B cell (primary cell): ENCODE results near the gene ZNF701. TPM values are rescaled to one million over a fixed set of nuclear protein-coding genes. Genes with fewer than 3 reads are reported as not detected.

ENCODE experiments used
- ATAC-seq: fragments of 200-7000 bp; cut with Tn5 transposase; one replicate; pipeline ENCODE4 v1.10.0; 2021; ENCODE audit warnings: low read depth, mild to moderate bottlenecking, moderate number of reproducible peaks, moderate library complexity
- CTCF ChIA-PET: fragments of 350-600 bp; sonication (Branson Sonifier 250); formaldehyde crosslinking; loops from one replicate; lab custom pipeline; 2021; ENCODE audit warnings: antibody characterized with exemption, inconsistent platforms; lab: Charles Lee
- POLR2A ChIA-PET: fragments of 350-600 bp; sonication (Branson Sonifier 250); formaldehyde crosslinking; loops from one replicate; lab custom pipeline; 2021; ENCODE audit warnings: antibody characterized with exemption; lab: Charles Lee
- DNase-seq: peaks from one replicate; pipeline ENCODE4 v3.0.0; 2013
- H2AFZ ChIP-seq: 2 replicates; pipeline ENCODE4 v1.6.1; 2012; ENCODE audit warnings: mild to moderate bottlenecking, low read depth, low read length; ENCODE audit not compliant: insufficient read depth, poor library complexity, severe bottlenecking
- H3K27ac ChIP-seq, 2 donors: 1 replicate in 1 of 2; 2 replicates in 1 of 2; pipeline ENCODE4 v1.5.1; 2012 to 2013; ENCODE audit warnings: low read length in 2 of 2, mild to moderate bottlenecking in 2 of 2, moderate library complexity in 1 of 2
- H3K27me3 ChIP-seq, 4 experiments: fragments of 200-600 bp in 1 of 4; sonication (generic) in 1 of 4; replicated peaks in 1 of 4; 1 replicate in 2 of 4; 2 replicates in 2 of 4; pipeline versions ENCODE4 v1.6.1 to v1.7.0; 2013 to 2016; ENCODE audit warnings: low read length in 3 of 4, mild to moderate bottlenecking in 2 of 4, mixed read lengths in 1 of 4, moderate library complexity in 1 of 4; ENCODE audit not compliant: insufficient read depth in 4 of 4, control insufficient read depth in 3 of 4; ENCODE audit errors: control extremely low read depth in 1 of 4
- H3K36me3 ChIP-seq, 2 experiments: replicated peaks in 1 of 2; 1 replicate in 1 of 2; 2 replicates in 1 of 2; pipeline versions ENCODE4 v1.6.1 to v1.7.1; 2013; ENCODE audit warnings: low read length in 1 of 2; ENCODE audit not compliant: insufficient read depth in 2 of 2, control insufficient read depth in 1 of 2; ENCODE audit errors: control extremely low read depth in 1 of 2, extremely low read depth in 1 of 2
- H3K4me1 ChIP-seq, 2 donors: fragments of 200-600 bp in 1 of 2; sonication (generic) in 1 of 2; 1 replicate in 1 of 2; 2 replicates in 1 of 2; pipeline versions ENCODE4 v1.5.1 to v1.6.1; 2013 to 2017; ENCODE audit warnings: low read length in 2 of 2; ENCODE audit not compliant: control insufficient read depth in 2 of 2, insufficient read depth in 2 of 2
- H3K4me2 ChIP-seq: replicated peaks from 2 replicates; pipeline ENCODE3; 2012; ENCODE audit warnings: mild to moderate bottlenecking, low read depth, low read length; ENCODE audit not compliant: poor library complexity, severe bottlenecking
- H3K4me3 ChIP-seq, 5 experiments: fragments of 200-600 bp in 1 of 5; sonication (generic) in 1 of 5; 1 replicate in 3 of 5; 2 replicates in 2 of 5; pipeline versions ENCODE4 v1.5.1 to v1.7.0; 2011 to 2016; ENCODE audit warnings: low read length in 4 of 5, mild to moderate bottlenecking in 4 of 5, low read depth in 2 of 5, control low read depth in 1 of 5, moderate library complexity in 1 of 5; ENCODE audit not compliant: insufficient read depth in 1 of 5; ENCODE audit errors: control extremely low read depth in 1 of 5, extremely low read depth in 1 of 5
- H3K79me2 ChIP-seq: fragments of 200-600 bp; sonication (generic); one replicate; pipeline ENCODE4 v1.6.0; 2016; ENCODE audit warnings: low read length; ENCODE audit not compliant: control insufficient read depth, insufficient read depth
- H3K9ac ChIP-seq: fragments of 200-600 bp; sonication (generic); 2 replicates; pipeline ENCODE4 v1.6.1; 2017; ENCODE audit warnings: mild to moderate bottlenecking, low read length, moderate library complexity
- H3K9me3 ChIP-seq, 3 donors: one replicate each; pipeline versions ENCODE4 v1.6.1 to v1.7.1; 2013; ENCODE audit warnings: low read length in 2 of 3; ENCODE audit not compliant: control insufficient read depth in 2 of 3, insufficient read depth in 1 of 3; ENCODE audit errors: control extremely low read depth in 1 of 3
- H4K20me1 ChIP-seq: 2 replicates; pipeline ENCODE4 v1.6.0; 2012; ENCODE audit warnings: mild to moderate bottlenecking, low read length; ENCODE audit not compliant: insufficient read depth, control insufficient read depth, poor library complexity, severe bottlenecking
- H3K27ac Mint-ChIP-seq: one replicate; pipeline ENCODE4 v1.8.0; 2021; ENCODE audit warnings: mixed read lengths
- H3K27me3 Mint-ChIP-seq: one replicate; pipeline ENCODE4 v1.8.0; 2021; ENCODE audit warnings: mixed read lengths
- H3K4me1 Mint-ChIP-seq: one replicate; pipeline ENCODE4 v1.8.0; 2021; ENCODE audit warnings: mixed read lengths
- H3K4me3 Mint-ChIP-seq: one replicate; pipeline ENCODE4 v1.8.0; 2021; ENCODE audit warnings: mixed read lengths
- H3K9me3 Mint-ChIP-seq: one replicate; pipeline ENCODE4 v1.8.0; 2022; ENCODE audit warnings: mixed read lengths; ENCODE audit not compliant: insufficient read depth
- CTCF ChIP-seq: fragments of 200-600 bp; IDR thresholded peaks from one replicate; pipeline ENCODE4 v1.8.0; 2022; ENCODE audit warnings: antibody characterized with exemption, mild to moderate bottlenecking
- EZH2 ChIP-seq: IDR thresholded peaks from 2 replicates; pipeline ENCODE4 v1.6.1; 2012; ENCODE audit warnings: borderline replicate concordance, low read depth, mild to moderate bottlenecking, moderate library complexity, low read length; ENCODE audit not compliant: insufficient read depth, poor library complexity, severe bottlenecking
- WGBS: methylation state at CpG from one replicate; pipeline ENCODE4 v1.1.5; 2013; ENCODE audit warnings: missing lambda C conversion rate; ENCODE audit not compliant: insufficient coverage; 5-methylcytosine and 5-hydroxymethylcytosine counted together
- intact Hi-C: fragments of 100-400 bp; cut with micrococcal nuclease; formaldehyde crosslinking; loops from one replicate; pipeline ENCODE4 v1.10.0; 2022
- polyA plus RNA-seq: library from polyadenylated mRNA; depleted of rRNA; stranded (reverse); fragments of >200 nt; gene quantifications from 2 replicates; pipeline ENCODE4 v1.2.3, GENCODE V29; 2012
- total RNA-seq, 2 donors: library from RNA; stranded (reverse); fragments of 120-200 nt in 1 of 2; gene quantifications; 1 replicate in 1 of 2; 2 replicates in 1 of 2; pipeline versions ENCODE4 v1.2.3 to v1.2.4, GENCODE V29; 2013 to 2022

ZNF701 gene
- total and polyA plus RNA-seq, 2 donors (not counting 1 experiment from before 2014, with no cell fraction given) = 13.0 to 49.2 TPM

GRCh38 chr19:52554216-52554971 is 15.7 kb upstream of the ZNF701 start:
- H3K79me2 ChIP-seq = peaks cover 3% of the 10 kb centered on the region
- no peak overlapping the region for H3K4me2 ChIP-seq
- H3K36me3 ChIP-seq = peaks cover 8 to 53% of the 10 kb centered on the region in 2 experiments
- Mint-ChIP-seq H3K27me3 (no peaks in the 10 kb centered on the region), H3K4me1 (no peaks in the 10 kb centered on the region), H3K27ac (no peak overlapping the region), H3K9me3 (peaks cover 26% of the 10 kb centered on the region), H3K4me3 (no peak overlapping the region)
- no peaks in the 10 kb centered on the region for H3K4me1 ChIP-seq
- DNase-seq (no peak), ATAC-seq (no peak)
- no peak overlapping the region for H3K9ac ChIP-seq
- H3K27ac ChIP-seq = no peak overlapping the region
- CTCF ChIA-PET = no interaction called here
- 98% methylated on average over 9 of the region's 15 CpGs for WGBS
- H2AFZ ChIP-seq = no peak overlapping the region
- H3K27me3 ChIP-seq = no peaks in the 10 kb centered on the region
- POLR2A ChIA-PET = no interaction called here
- intact Hi-C loops = no loop called here
- TF ChIP-seq EZH2 (no peak), CTCF (no peak)
- no peak overlapping the region for H3K4me3 ChIP-seq
- H3K9me3 ChIP-seq = peaks cover 22 to 74% (median 66%) of the 10 kb centered on the region in 3 donors
- H4K20me1 ChIP-seq = no peaks in the 10 kb centered on the region
